GM12875 (cell line): ENCODE measurements around the gene THAP5.

ENCODE experiments used
- H3K4me3 ChIP-seq: one replicate; pipeline ENCODE4 v1.5.1; 2011; ENCODE audit warnings: low read depth, low read length, control low read depth
- TF ChIP-seq, protein P1 (sequence below): IDR thresholded peaks from 2 replicates; pipeline ENCODE4 v1.5.1; 2011; ENCODE audit warnings: low read depth, mild to moderate bottlenecking, control low read depth, inconsistent platforms, low read length, moderate library complexity, borderline replicate concordance; ENCODE audit not compliant: insufficient read depth

Gene THAP5

DNA sequence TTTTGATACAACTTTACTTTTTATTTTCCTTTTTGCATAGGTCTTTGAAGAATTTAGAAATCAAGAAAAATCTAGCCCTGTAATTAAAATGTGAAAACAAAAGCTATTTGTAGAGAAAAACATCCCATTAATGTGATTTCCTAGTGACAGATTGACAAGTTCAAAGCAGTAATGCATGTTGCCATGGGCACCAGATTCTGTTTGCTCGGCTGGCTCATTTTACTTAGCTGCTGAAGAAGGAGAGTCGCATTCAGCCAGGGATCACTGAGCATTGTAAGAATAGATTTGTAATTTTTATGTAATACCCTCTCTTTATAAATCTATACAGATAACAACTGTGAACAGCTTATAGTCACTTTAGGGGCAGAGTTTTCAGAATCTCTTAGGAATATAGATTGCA, 28.6 kb upstream of the THAP5 start:
- H3K4me3 ChIP-seq = no peak overlapping the region
- TF ChIP-seq, protein P1, sequence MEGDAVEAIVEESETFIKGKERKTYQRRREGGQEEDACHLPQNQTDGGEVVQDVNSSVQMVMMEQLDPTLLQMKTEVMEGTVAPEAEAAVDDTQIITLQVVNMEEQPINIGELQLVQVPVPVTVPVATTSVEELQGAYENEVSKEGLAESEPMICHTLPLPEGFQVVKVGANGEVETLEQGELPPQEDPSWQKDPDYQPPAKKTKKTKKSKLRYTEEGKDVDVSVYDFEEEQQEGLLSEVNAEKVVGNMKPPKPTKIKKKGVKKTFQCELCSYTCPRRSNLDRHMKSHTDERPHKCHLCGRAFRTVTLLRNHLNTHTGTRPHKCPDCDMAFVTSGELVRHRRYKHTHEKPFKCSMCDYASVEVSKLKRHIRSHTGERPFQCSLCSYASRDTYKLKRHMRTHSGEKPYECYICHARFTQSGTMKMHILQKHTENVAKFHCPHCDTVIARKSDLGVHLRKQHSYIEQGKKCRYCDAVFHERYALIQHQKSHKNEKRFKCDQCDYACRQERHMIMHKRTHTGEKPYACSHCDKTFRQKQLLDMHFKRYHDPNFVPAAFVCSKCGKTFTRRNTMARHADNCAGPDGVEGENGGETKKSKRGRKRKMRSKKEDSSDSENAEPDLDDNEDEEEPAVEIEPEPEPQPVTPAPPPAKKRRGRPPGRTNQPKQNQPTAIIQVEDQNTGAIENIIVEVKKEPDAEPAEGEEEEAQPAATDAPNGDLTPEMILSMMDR = no peak

DNA sequence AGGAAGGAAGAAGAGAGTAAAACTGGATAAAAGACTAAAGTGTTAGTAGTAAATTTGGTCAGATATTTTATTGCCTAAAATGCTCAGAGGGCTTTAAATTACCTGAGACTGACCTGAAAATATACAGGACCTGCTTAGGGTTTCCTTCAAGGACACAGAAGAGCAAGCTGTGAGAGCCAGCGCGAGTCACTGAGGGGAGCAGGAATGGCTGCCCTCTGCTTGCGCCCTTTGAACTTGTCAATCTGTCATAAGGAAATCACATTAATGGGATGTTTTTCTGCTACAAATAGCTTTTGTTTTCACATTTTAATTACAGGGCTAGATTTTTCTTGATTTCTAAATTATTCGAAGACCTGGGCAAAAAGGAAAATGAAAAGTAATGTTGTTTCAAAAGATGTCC, 27.1 kb upstream of the THAP5 start:
- no peak overlapping the region for H3K4me3 ChIP-seq

DNA sequence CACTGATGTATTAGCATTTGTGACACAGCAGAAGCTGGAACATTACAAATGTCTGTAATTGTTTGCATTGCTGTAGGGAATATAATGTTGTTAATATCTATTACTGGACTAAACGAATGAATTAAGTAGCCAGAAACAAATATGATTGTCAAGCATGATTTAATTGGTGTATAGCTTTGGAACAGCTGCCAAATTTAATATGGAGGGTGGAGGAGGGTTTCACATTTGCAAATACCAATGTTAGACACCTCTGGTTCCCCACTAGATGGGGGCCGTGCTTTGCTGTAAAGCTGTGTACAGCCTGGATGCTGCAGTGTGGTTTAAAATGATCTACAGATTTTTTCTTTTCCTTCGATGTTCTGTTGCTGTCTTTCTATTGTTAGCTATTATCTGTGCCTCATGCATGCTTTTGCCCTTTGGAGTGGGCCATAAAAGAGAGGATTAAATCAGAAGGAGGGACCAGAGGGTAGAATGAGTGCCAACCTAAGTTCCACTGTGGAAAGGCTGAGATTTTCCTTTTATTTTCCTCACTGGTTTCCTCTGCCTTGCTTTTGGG, 23.2 kb upstream of the THAP5 start:
- TF ChIP-seq, protein P1 = no peak
- H3K4me3 ChIP-seq = no peak overlapping the region

More for the DNA sequence above, 27.1 kb upstream of the THAP5 start:
- TF ChIP-seq, protein P1 = no peak

DNA sequence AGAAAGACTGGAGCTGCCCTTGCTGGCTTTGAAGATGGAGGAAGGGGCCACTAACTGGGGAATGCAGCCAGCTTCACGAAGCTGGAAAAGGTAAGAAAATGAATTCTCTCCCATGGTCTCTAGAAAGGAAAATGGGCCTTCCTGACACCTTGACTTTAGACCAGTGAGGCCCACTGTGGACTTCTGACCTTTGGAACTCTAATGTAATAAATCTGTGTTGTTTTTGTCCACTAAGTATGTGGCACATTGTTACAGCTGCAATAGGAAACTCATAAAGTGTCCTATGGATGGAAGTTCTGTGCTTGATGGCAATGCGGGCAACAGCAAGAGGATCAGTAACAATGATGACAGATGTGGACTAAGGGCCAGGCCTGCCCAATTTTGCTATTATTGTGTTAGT, 21.1 kb upstream of the THAP5 start:
- TF ChIP-seq, protein P1 = no peak
- no peak overlapping the region for H3K4me3 ChIP-seq

DNA sequence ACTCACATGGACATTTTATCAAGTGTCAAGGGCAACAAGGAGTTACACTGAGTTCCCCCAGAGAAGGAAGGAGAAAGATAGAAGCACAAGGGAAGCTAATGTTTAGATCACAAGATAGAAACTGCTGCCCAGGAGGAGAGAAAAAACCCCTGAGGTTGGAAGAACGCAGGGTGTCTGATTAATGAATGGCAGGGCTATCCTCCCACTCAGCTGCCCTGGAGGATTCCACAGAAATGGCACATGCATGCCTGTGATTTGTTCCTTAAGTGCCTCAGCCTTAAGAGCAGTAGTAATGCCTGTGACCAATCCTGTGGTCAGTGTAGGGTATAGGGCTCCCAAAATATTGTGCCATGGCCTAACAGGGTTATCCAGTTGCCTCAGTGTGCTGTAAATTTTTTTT, 20.4 kb upstream of the THAP5 start:
- no peak overlapping the region for H3K4me3 ChIP-seq
- TF ChIP-seq, protein P1 = no peak

DNA sequence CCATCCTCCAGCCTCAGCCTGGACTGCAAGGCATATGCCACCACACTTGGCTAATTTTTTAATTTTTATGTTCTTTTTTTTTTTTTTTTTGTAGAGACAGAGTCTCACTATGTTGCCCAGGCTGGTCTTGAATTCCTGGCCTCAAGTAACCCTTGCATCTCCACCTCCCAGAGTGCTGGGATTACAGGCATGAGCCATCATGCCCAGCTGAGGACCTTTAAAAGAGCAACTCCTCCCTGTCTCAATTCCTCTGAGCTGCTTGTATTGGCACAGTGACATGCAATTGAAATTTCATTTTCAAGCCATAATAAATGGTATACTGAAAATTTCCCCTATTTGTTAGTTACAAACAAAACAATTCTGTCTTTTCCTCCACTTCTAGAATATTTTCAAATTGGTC, 19.7 kb upstream of the THAP5 start:
- TF ChIP-seq, protein P1 = no peak
- H3K4me3 ChIP-seq = no peak overlapping the region

DNA sequence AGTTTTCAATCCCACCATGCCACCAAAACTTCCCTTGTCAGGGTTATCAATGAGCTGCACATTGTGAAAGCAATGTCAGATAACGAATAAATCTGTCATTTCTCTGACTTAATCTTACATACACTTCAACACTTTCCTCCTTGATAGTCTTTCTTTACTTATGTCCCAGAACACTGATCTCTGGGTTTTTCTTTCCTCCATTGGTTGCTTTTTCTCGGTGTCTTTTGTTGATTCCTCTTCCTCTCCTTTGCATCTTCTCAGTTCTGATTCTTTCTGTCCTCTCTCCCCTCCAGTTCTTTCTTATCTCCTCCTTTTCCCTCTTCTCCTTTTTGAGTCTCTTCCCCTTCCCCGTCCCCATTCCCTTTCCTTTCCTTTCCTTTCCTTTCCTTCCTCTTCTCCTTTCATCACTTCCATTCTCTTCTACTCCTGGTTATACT, 16.8 kb upstream of the THAP5 start:
- TF ChIP-seq, protein P1 = no peak

More for the DNA sequence above, 16.8 kb upstream of the THAP5 start:
- no peak overlapping the region for H3K4me3 ChIP-seq
